Ramos (cell line): Measurements from ENCODE around the gene PTPRCAP.

Experiments
- in situ Hi-C: fragments of 300-500 bp; cut with MboI; formaldehyde crosslinking; loops from one replicate; pipeline ENCODE4 v1.14.3; 2022; ENCODE audit warnings: low sequenced_read_pairs; ENCODE audit not compliant: unreplicated experiment

PTPRCAP gene

GRCh38 chr11:67448220-67448609 is 10.7 kb upstream of the PTPRCAP start:
- in situ Hi-C loops: no loop called here

GRCh38 chr11:67445515-67445914 is 8.0 kb upstream of the PTPRCAP start:
- in situ Hi-C loops: no loop called here

GRCh38 chr11:67442504-67443404 is 5.3 kb upstream of the PTPRCAP start:
- in situ Hi-C loops: no loop called here

- in situ Hi-C loops: no loop called here
Measured at GRCh38 chr11:67441731-67442351, 4.4 kb upstream of the PTPRCAP start.

GRCh38 chr11:67441098-67441563 is 3.6 kb upstream of the PTPRCAP start:
- in situ Hi-C loops: no loop called here

GRCh38 chr11:67440229-67441097 is 3.0 kb upstream of the PTPRCAP start:
- in situ Hi-C loops: no loop called here

GRCh38 chr11:67439321-67440228 is 2.1 kb upstream of the PTPRCAP start:
- in situ Hi-C loops: no loop called here

- in situ Hi-C loops: no loop called here
Measured at GRCh38 chr11:67438158-67438902, 848 bp upstream of the PTPRCAP start.

GRCh38 chr11:67437809-67438157 is 301 bp upstream of the PTPRCAP start:
- in situ Hi-C loops: no loop called here

GRCh38 chr11:67436459-67437081 is 912 bp downstream of the PTPRCAP start:
- in situ Hi-C loops: no loop called here

- in situ Hi-C loops: no loop called here
Measured at GRCh38 chr11:67435727-67436458, 1.6 kb downstream of the PTPRCAP start.

- in situ Hi-C loops: no loop called here
Measured at GRCh38 chr11:67435031-67435726, 2.3 kb downstream of the PTPRCAP start.

GRCh38 chr11:67434395-67434881 is 3.0 kb downstream of the PTPRCAP start:
- in situ Hi-C loops: no loop called here

- in situ Hi-C loops: no loop called here
Measured at GRCh38 chr11:67433536-67434394, 3.7 kb downstream of the PTPRCAP start.

GRCh38 chr11:67432655-67433349 is 4.7 kb downstream of the PTPRCAP start:
- in situ Hi-C loops: no loop called here
